Measurements from ENCODE around the gene BMP8B. TPM values are rescaled to one million over a fixed set of nuclear protein-coding genes. Genes with fewer than 3 reads are reported as not detected.

The BMP8B gene
- total and polyA plus RNA-seq, 2 of the 8 experiments (the other 6 are each of a cell fraction or from before 2014, with no cell fraction given): 0.37 to 0.50 TPM

- Histone ChIP-seq H2BK20ac (ENCODE audit: low read length) (no peak overlapping the region), H3K4me2 (ENCODE audit: insufficient read depth in 1 of 2, low read depth in 2 of 2, low read length in 2 of 2) (no peak overlapping the region), H3K4me1 (replicated peaks in 1 of 4; ENCODE audit: control insufficient read depth in 3 of 4, insufficient read depth in 4 of 4, low read length in 3 of 4) (no peaks in the 10 kb centered on the region), H3K14ac (ENCODE audit: insufficient read length) (no peak overlapping the region), H2AFZ (ENCODE audit: low read length) (no peak overlapping the region), H3K79me2 (ENCODE audit: control insufficient read depth in 1 of 2, insufficient read depth in 2 of 2, low read length in 2 of 2) (no peaks in the 10 kb centered on the region), H2BK5ac (ENCODE audit: low read depth, low read length) (no peak overlapping the region), H3K27ac (ENCODE audit: low read depth, low read length) (no peak overlapping the region), H3K36me3 (ENCODE audit: control insufficient read depth in 2 of 4, insufficient read depth in 4 of 4, low read length in 3 of 4) (no peaks in the 10 kb centered on the region), H3K9me3 (ENCODE audit: insufficient read depth in 2 of 2, low read depth in 1 of 2, low read length in 1 of 2) (no peaks in the 10 kb centered on the region), H4K20me1 (replicated peaks in 1 of 2; ENCODE audit: control insufficient read depth in 1 of 2, insufficient read depth in 2 of 2, low read length in 2 of 2) (no peaks in the 10 kb centered on the region), H3K23me2 (ENCODE audit: low read depth, low read length) (no peaks in the 10 kb centered on the region), H4K91ac (replicated peaks; ENCODE audit: insufficient read length, low read length) (no peak overlapping the region), H2BK120ac (replicated peaks; ENCODE audit: low read depth, low read length) (no peak overlapping the region), H3K4ac (replicated peaks; ENCODE audit: insufficient read length, low read depth, low read length) (no peak overlapping the region), H4K8ac (ENCODE audit: extremely low read depth, insufficient read depth, low read length) (no peak overlapping the region), H4K5ac (ENCODE audit: insufficient read length, low read depth, low read length) (no peak overlapping the region), H3K23ac (ENCODE audit: insufficient read length) (no peak overlapping the region), H3K79me1 (ENCODE audit: low read depth, low read length) (no peaks in the 10 kb centered on the region), H3K9ac (replicated peaks in 1 of 4; ENCODE audit: extremely low read depth in 1 of 4, low read depth in 3 of 4, low read length in 3 of 4) (no peak overlapping the region), H2BK12ac (ENCODE audit: low read depth, low read length) (no peak overlapping the region), H3K4me3 (ENCODE audit: extremely low read depth in 1 of 4, insufficient read depth in 2 of 4, low read depth in 3 of 4, low read length in 4 of 4) (no peak overlapping the region), H3K18ac (ENCODE audit: extremely low read depth, low read length) (no peak overlapping the region), H3K27me3 (replicated peaks in 1 of 4; ENCODE audit: control insufficient read depth in 3 of 4, extremely low read depth in 1 of 4, insufficient read depth in 3 of 4, low read length in 3 of 4) (peaks cover 9 to 27% (median 18%) of the 10 kb centered on the region in 4 experiments), H3K56ac (replicated peaks; ENCODE audit: insufficient read length, low read depth, low read length) (no peak overlapping the region), H2BK15ac (ENCODE audit: low read length) (no peak overlapping the region), H2AK5ac (ENCODE audit: low read depth, low read length) (no peak overlapping the region)
- TF ChIP-seq SP4 (IDR thresholded peaks at IDR 0.05; ENCODE audit: low read length) (no peak), EZH2 (IDR thresholded peaks at IDR 0.05; ENCODE audit: low read depth, low read length, severe bottlenecking) (no peak), EGR1 (IDR thresholded peaks at IDR 0.05; ENCODE audit: borderline replicate concordance, low read depth, low read length) (no peak), CHD2 (IDR thresholded peaks at IDR 0.05; ENCODE audit: low read length) (no peak)
- WGBS, 2 experiments (ENCODE audit: extremely low coverage in 1 of 2, insufficient coverage in 1 of 2, insufficient read length in 1 of 2, insufficient replicate concordance in 2 of 2, low coverage in 1 of 2, low lambda C conversion rate in 2 of 2, missing lambda C conversion rate in 1 of 2): 94% methylated on average over 5 of the region's 6 CpGs; no CpG with 5 or more reads in 1 of the 2 experiments
- CTCF ChIA-PET (ENCODE audit: partially characterized antibody): interaction anchor here (4.0 kb wide), 1 partner anchor 17 kb away, joined by 22 read pairs; no protein-coding TSS in a partner anchor
- FAIRE-seq (no peak), DNase-seq (ENCODE audit: low read depth in 1 of 2, low spot score in 2 of 2) (no peak)
- POLR2A ChIA-PET (ENCODE audit: partially characterized antibody): interaction anchor here (0.7 kb wide), 1 partner anchor 9 kb away, joined by 3 read pairs; no protein-coding TSS in a partner anchor
Observed at GRCh38 chr1:39782103-39782502, 6.6 kb downstream of the BMP8B start.
